GM23338 (cell line): ENCODE results near the gene CDCA5. TPM values are rescaled to one million over a fixed set of nuclear protein-coding genes. Genes with fewer than 3 reads are reported as not detected.

Source experiments
- ATAC-seq: fragments of 200-7000 bp; cut with Tn5 transposase; 3 replicates; pipeline ENCODE4 v1.9.1; 2020
- DNase-seq: peaks from one replicate; pipeline ENCODE4 v3.0.0-alpha.2; 2015; ENCODE audit warnings: low spot score
- H2AFZ ChIP-seq: fragments of 200-600 bp; sonication (generic); 2 replicates; pipeline ENCODE4 v1.8.0; 2016; ENCODE audit warnings: antibody characterized with exemption, mild to moderate bottlenecking, moderate library complexity
- H3F3A ChIP-seq: fragments of 200-600 bp; sonication (generic); replicated peaks from 2 replicates; pipeline ENCODE4 v1.8.0; 2017; ENCODE audit warnings: antibody characterized with exemption, mixed run types, low read depth
- H3K27ac ChIP-seq: fragments of 200-600 bp; sonication (generic); 2 replicates; pipeline ENCODE4 v1.6.1; 2016; ENCODE audit warnings: low read depth
- H3K27me3 ChIP-seq: fragments of 200-600 bp; sonication (generic); 2 replicates; pipeline ENCODE4 v1.8.0; 2016; ENCODE audit warnings: mild to moderate bottlenecking, mixed run types, moderate library complexity; ENCODE audit not compliant: insufficient read depth
- H3K36me3 ChIP-seq: fragments of 200-600 bp; sonication (generic); 2 replicates; pipeline ENCODE4 v1.8.0; 2016; ENCODE audit warnings: mild to moderate bottlenecking; ENCODE audit not compliant: insufficient read depth
- H3K4me1 ChIP-seq: fragments of 200-600 bp; sonication (generic); 2 replicates; pipeline ENCODE4 v1.8.0; 2016; ENCODE audit warnings: mild to moderate bottlenecking, moderate library complexity; ENCODE audit not compliant: insufficient read depth
- H3K4me2 ChIP-seq: fragments of 200-600 bp; sonication (generic); 2 replicates; pipeline ENCODE4 v1.7.1; 2017; ENCODE audit warnings: mixed run types
- H3K4me3 ChIP-seq: fragments of 200-600 bp; sonication (generic); 2 replicates; pipeline ENCODE4 v1.6.1; 2016; ENCODE audit warnings: mixed run types
- H3K79me2 ChIP-seq: fragments of 200-600 bp; sonication (generic); replicated peaks from 2 replicates; pipeline ENCODE4 v1.8.0; 2017; ENCODE audit warnings: mild to moderate bottlenecking; ENCODE audit not compliant: insufficient read depth
- H3K9me2 ChIP-seq: fragments of 200-600 bp; sonication (generic); 2 replicates; pipeline ENCODE4 v1.8.0; 2017; ENCODE audit not compliant: insufficient read depth
- H4K20me1 ChIP-seq: fragments of 200-600 bp; sonication (generic); replicated peaks from 2 replicates; pipeline ENCODE4 v1.8.0; 2017; ENCODE audit warnings: mild to moderate bottlenecking; ENCODE audit not compliant: insufficient read depth
- H3K27ac Mint-ChIP-seq: 2 replicates; pipeline ENCODE4 v1.8.0; 2020; ENCODE audit warnings: inconsistent platforms, mild to moderate bottlenecking, moderate library complexity, mixed read lengths
- H3K27me3 Mint-ChIP-seq: 3 replicates; pipeline ENCODE4 v1.8.0; 2022; ENCODE audit warnings: low read depth, mild to moderate bottlenecking, moderate library complexity, mixed read lengths, inconsistent platforms; ENCODE audit not compliant: insufficient read depth, poor library complexity
- H3K36me3 Mint-ChIP-seq: 3 replicates; pipeline ENCODE4 v1.8.0; 2021; ENCODE audit warnings: low read depth, mild to moderate bottlenecking, inconsistent platforms, moderate library complexity, mixed read lengths
- H3K4me1 Mint-ChIP-seq: 3 replicates; pipeline ENCODE4 v1.8.0; 2020; ENCODE audit warnings: mild to moderate bottlenecking, inconsistent platforms, mixed read lengths
- H3K4me3 Mint-ChIP-seq: 3 replicates; pipeline ENCODE4 v1.8.0; 2021; ENCODE audit warnings: moderate library complexity, mild to moderate bottlenecking, inconsistent platforms, mixed read lengths
- H3K9me3 Mint-ChIP-seq: 3 replicates; pipeline ENCODE4 v1.8.0; 2020; ENCODE audit warnings: moderate library complexity, mild to moderate bottlenecking, inconsistent platforms, mixed read lengths
- CREB1 ChIP-seq: fragments of 250-450 bp; sonication (Bioruptor Pico); IDR thresholded peaks from 2 replicates; pipeline ENCODE4 v1.5.0; 2020; ENCODE audit warnings: low read depth, mild to moderate bottlenecking, moderate library complexity
- CTCF ChIP-seq, 2 experiments: fragments of 200-600 bp in 1 of 2; sonication (generic) in 1 of 2; conservative IDR thresholded peaks; 2 replicates each; pipeline versions ENCODE4 v1.5.1 to v1.6.1; 2016 to 2017; ENCODE audit warnings: antibody characterized with exemption in 2 of 2, low read depth in 2 of 2, mild to moderate bottlenecking in 2 of 2, moderate library complexity in 1 of 2
- ETS1 ChIP-seq: IDR thresholded peaks from 2 replicates; pipeline ENCODE4 v1.6.1; 2016; ENCODE audit warnings: antibody characterized with exemption
- EZH2 ChIP-seq: fragments of 200-600 bp; sonication (generic); IDR thresholded peaks from one replicate; pipeline ENCODE4 v1.8.0; 2017; ENCODE audit warnings: antibody characterized with exemption, mild to moderate bottlenecking, low read depth; ENCODE audit not compliant: unreplicated experiment
- EZH2phosphoT487 ChIP-seq: fragments of 200-600 bp; sonication (generic); IDR thresholded peaks from one replicate; pipeline ENCODE4 v1.8.1; 2018; ENCODE audit warnings: antibody characterized with exemption; ENCODE audit not compliant: unreplicated experiment
- JUNB ChIP-seq: IDR thresholded peaks from one replicate; pipeline ENCODE4 v1.6.1; 2016; ENCODE audit warnings: antibody characterized with exemption; ENCODE audit not compliant: unreplicated experiment
- NANOG ChIP-seq: IDR thresholded peaks from 2 replicates; pipeline ENCODE4 v1.6.1; 2016; ENCODE audit warnings: antibody characterized with exemption, borderline replicate concordance
- POLR2AphosphoS5 ChIP-seq: IDR thresholded peaks from 2 replicates; pipeline ENCODE4 v1.6.1; 2016; ENCODE audit warnings: antibody characterized with exemption, low read depth
- STAT1 ChIP-seq: IDR thresholded peaks from one replicate; pipeline ENCODE4 v1.6.1; 2016; ENCODE audit warnings: antibody characterized with exemption; ENCODE audit not compliant: unreplicated experiment
- ZNF114 ChIP-seq: fragments of 250-450 bp; sonication (Bioruptor Pico); IDR thresholded peaks from 2 replicates; pipeline ENCODE4 v1.5.0; 2020; ENCODE audit warnings: mild to moderate bottlenecking, moderate library complexity
- ZNF331 ChIP-seq: fragments of 250-450 bp; sonication (Bioruptor Pico); IDR thresholded peaks from 2 replicates; pipeline ENCODE4 v1.5.0; 2020; ENCODE audit warnings: low read depth, mild to moderate bottlenecking, moderate library complexity
- ZNF462 ChIP-seq: fragments of 250-450 bp; sonication (Bioruptor Pico); IDR thresholded peaks from 2 replicates; pipeline ENCODE4 v1.5.0; 2020; ENCODE audit warnings: mild to moderate bottlenecking, moderate library complexity
- polyA plus RNA-seq: library from polyadenylated mRNA; unstranded; fragments of >200 nt; fragmentation: Nextera tagmentation; extraction: Ambion mirVana; gene quantifications from 2 replicates; pipeline ENCODE4 v1.2.1, GENCODE V29; 2016
- total RNA-seq: library from RNA; depleted of rRNA; stranded (reverse); fragments of >200 nt; shearing (Covaris generic); gene quantifications from 2 replicates; pipeline ENCODE4 v1.2.3, GENCODE V29; 2014

Gene CDCA5
- total and polyA plus RNA-seq, 2 experiments from 2014 or later: 53.3 to 70.9 TPM

GRCh38 chr11:65053827-65054508 lies 29.9 kb downstream of the CDCA5 start (continued):
- TF ChIP-seq ETS1: no peak
- TF ChIP-seq JUNB: no peak
- TF ChIP-seq POLR2AphosphoS5: no peak
- TF ChIP-seq STAT1: no peak

GRCh38 chr11:65051398-65051858 lies 32.4 kb downstream of the CDCA5 start:
- H3K4me1 Mint-ChIP-seq: peaks cover 9% of the 10 kb centered on the region
- H3K27ac Mint-ChIP-seq: no peak overlapping the region
- H3K36me3 Mint-ChIP-seq: no peaks in the 10 kb centered on the region
- Histone ChIP-seq H3K4me3 (no peak overlapping the region), H3K79me2 (no peaks in the 10 kb centered on the region), H3K27ac (no peak overlapping the region), H3K36me3 (no peaks in the 10 kb centered on the region), H3K4me2 (no peak overlapping the region), H3K4me1 (peaks cover 3% of the 10 kb centered on the region; the same call in 1 of the 2 replicates), H3F3A (0 out of 2 replicates have a peak, but pooled peaks cover 3% of the 10 kb centered on the region), H2AFZ (no peak overlapping the region), H3K9me2 (no peaks in the 10 kb centered on the region), H3K27me3 (peaks cover 7% of the 10 kb centered on the region; the same call in 1 of the 2 replicates), H4K20me1 (no peaks in the 10 kb centered on the region; the same call in 1 of the 2 replicates)
- no peak overlapping the region for H3K4me3 Mint-ChIP-seq
- ATAC-seq (no peak), DNase-seq (no peak)
- H3K27me3 Mint-ChIP-seq: peaks cover 3% of the 10 kb centered on the region
- H3K9me3 Mint-ChIP-seq: no peaks in the 10 kb centered on the region
- TF ChIP-seq NANOG: no peak
- TF ChIP-seq EZH2phosphoT487: no peak
- TF ChIP-seq STAT1: no peak
- no peak for TF ChIP-seq ETS1
- no peak for TF ChIP-seq JUNB
- no peak for TF ChIP-seq POLR2AphosphoS5
- no peak for TF ChIP-seq ZNF114 (CRISPR knock-in tag)
- TF ChIP-seq CTCF (conservative IDR thresholded peaks at IDR 0.05; ENCODE audit: low read depth in 2 of 2): no peak
- no peak for TF ChIP-seq ZNF331 (CRISPR knock-in tag)
- TF ChIP-seq EZH2: no peak
- TF ChIP-seq CREB1 (CRISPR knock-in tag): no peak
- TF ChIP-seq ZNF462 (CRISPR knock-in tag): no peak
